HG03575 (cell line): ENCODE results near the gene EGFL6.
"Not testable (repeated sequence)": the region's sequence is repeated elsewhere in the genome, so short reads cannot be mapped to it uniquely, and the experiment has no call there.

ENCODE experiments used
- ATAC-seq: cut with Tn5 transposase; IDR thresholded peaks from one replicate; pipeline ENCODE4 v1.9.1; 2021; ENCODE audit not compliant: unreplicated experiment, insufficient number of reproducible peaks, low FRiP score; ENCODE audit errors: extremely low read depth

The EGFL6 gene

GRCh38 chrX:13648336-13648735 lies 78.9 kb downstream of the EGFL6 start:
- not testable (repeated sequence) for ATAC-seq

DNA sequence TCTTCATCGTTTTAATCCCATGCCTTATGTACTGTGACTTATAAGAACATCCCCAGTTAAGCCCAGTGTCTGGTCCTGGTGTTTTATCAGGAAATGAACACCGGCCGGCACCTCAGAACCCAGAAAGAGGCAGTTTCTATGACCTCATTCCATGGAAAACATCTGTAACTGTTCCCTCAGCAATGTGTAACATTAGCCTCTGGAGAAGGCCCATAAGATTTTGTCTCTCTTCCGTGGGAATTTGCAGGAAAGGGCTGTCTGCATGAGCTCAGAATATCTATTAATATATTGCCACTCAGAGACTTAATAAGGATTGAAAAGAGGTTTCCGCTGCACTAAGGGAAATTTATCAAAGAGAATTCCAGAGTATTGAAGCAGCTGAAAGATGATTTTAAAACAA lies 80.4 kb downstream of the EGFL6 start:
- ATAC-seq = no peak

DNA sequence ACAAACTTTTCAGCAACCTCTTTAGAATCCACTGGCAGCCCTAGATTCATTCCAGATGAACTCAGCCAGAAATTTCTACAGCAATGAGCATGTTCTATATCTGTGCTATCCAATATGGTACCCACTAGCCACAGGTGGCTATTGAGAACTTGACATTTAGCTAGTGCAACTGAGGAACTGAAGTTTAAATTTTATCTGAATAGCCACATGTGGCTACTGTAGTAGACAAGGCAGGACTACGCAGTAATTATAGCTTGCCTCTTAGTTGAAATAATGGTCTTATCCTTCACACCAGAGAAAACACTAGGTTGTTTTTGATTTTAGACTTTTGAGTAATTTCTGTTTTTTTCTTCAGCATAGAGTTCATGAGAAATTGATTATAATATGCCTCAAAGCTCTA lies 80.9 kb downstream of the EGFL6 start:
- no peak for ATAC-seq

GRCh38 chrX:13651150-13651549 lies 81.7 kb downstream of the EGFL6 start:
- ATAC-seq = no peak

DNA sequence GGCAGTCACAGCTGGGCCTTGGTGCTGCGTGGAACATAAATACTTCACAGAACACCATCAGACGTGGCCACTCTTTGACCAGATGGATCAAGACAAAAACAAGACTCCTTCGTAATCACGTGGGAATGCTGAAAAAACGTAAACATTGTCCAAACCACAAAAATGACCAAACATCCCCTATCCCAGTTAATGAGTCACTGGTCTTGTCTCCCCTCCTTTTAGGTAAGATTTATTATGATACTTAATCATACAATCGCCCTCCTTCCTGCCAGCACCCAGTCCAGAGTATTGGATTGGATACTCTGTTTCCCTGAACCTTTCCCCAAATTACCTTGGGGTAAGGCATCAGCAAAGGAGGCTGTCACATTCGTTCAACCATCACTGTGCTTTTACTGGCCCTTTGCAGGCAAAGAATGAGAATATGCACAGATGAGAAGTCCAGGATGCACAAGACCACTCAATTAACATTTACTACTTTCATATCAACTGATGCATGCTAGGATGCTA lies 82.9 kb downstream of the EGFL6 start:
- ATAC-seq = no peak

GRCh38 chrX:13652850-13653693 lies 83.7 kb downstream of the EGFL6 start, which contains the start of gene TCEANC:
TCEANC (plus strand) TSS chrX:13653141; CDS start chrX:13662509, 9,368 bp downstream.
- peak; percentile 77 for ATAC-seq

- ATAC-seq = no peak
These were observed 84.7 kb downstream of the EGFL6 start for GRCh38 chrX:13654116-13654515.

DNA sequence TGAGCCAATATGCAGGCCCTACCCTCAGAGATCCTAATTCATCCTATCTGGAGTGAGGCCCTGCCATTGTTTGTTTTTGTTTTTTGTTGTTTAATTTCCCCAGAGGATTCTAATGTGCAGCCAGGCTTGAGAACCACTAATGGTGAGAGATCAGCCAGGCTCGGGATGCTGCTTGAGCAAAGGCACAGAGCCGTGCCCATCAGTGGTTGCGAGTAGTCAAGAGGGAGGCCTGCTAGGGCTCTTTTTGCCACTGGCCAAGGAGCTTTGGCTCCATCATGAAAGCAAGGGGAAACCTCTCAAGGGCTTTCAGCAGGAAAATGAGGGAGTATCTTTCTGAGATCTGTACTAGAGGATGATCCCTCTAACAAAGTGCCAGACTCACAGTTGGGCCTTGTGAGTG lies 86.3 kb downstream of the EGFL6 start:
- ATAC-seq = no peak

GRCh38 chrX:13658602-13659001 lies 89.2 kb downstream of the EGFL6 start:
- ATAC-seq = no peak

DNA sequence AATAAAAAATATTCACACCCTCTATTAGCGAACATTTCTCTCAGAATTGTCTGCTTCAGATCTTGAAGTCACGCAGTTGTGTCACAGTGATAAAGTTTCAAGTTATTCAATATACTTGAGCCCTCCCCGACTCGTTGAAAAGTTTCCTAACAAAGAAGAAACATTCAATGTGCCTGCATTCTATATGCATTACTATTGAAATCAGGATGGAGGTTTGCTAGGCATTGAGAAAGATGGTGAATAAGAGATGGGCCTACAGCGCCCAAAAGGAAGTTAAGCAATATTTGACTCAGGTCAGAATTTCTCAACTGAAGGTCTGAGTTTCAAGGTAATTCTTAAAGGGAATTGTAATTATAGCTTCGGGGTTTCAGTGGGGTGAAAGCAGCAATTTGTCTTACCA lies 89.7 kb downstream of the EGFL6 start:
- ATAC-seq = no peak

- ATAC-seq = no peak
These were observed 92.4 kb downstream of the EGFL6 start for GRCh38 chrX:13661735-13662288.

DNA sequence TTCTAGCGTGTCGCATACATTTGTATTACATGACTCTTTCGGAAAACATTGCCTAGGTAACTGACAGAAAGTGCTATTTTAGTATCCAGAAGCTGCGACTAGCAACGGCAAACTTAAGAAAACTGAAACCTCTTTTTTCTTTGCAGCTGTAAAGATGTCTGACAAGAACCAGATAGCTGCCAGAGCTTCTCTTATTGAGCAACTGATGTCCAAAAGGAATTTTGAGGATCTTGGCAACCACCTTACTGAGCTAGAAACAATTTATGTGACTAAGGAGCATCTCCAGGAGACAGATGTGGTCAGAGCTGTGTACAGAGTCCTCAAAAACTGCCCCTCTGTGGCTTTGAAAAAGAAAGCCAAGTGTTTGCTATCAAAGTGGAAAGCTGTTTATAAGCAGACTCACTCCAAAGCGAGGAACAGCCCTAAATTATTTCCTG lies 93.0 kb downstream of the EGFL6 start:
- ATAC-seq = no peak

DNA sequence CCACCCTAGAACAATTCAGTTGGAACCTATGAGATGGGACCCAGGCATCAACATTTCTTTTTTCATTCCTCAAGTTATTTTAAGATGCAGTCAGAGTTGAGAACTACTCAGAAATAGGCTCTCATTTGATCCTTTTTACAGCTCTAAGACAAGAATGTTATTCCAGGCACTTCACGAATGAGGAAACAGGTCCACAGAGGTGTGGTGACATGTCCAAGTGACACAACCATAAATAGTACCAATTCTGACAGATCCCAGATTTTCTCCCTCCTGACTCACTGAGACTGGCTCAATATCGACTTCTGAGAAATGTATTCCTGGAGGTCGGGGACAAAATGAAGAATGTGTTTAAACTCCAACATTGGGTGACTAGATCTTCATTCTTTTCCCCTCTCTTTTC lies 94.6 kb downstream of the EGFL6 start:
- ATAC-seq = no peak

DNA sequence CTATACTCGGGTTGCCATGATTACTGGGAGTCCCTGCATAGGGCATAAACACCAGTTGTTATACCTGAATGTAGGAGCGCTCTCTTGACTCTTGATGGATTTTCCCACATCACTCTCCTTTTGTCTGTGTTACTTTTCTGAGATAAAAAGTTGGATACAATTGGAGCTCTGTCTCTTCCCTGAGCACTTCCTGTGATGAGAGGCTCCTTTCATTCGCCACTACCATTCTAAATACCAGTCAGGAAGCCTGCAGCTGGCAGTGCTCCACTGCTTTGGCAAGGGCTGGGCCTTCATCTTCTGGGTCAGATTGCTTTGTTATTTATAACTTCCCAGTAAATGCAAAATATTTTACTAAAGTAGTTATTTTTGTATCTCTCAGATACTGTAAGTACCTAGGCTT lies 97.4 kb downstream of the EGFL6 start:
- ATAC-seq = no peak

GRCh38 chrX:13667919-13668318 lies 98.5 kb downstream of the EGFL6 start:
- no peak for ATAC-seq

DNA sequence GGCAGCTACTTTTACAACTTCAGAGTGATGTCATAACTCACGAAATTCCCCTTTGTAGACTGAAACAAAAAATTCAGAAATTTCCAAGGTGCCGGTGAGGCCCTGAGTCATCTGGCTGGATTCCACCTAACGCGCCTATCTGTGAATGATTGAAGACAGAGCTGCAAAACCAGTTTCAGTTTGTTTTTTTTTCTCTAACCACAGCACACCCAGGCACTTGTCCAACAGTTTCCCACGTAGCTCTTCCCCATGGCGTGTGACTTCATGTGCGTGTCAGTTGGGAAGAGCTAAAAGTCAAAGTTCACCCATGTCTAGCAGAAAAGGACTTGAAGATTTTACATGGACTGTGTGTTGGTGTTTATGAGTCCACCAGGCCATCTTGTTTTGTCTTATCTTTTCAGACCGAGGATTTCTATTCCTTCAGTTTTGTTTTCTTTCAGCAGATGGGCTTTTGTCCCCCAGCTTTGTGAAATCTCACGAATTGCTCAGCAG lies 99.9 kb downstream of the EGFL6 start:
- ATAC-seq = no peak

GRCh38 chrX:13669755-13670154 lies 100.4 kb downstream of the EGFL6 start:
- not testable (repeated sequence) for ATAC-seq

- no peak for ATAC-seq
These were observed 100.8 kb downstream of the EGFL6 start for GRCh38 chrX:13670197-13670596.

DNA sequence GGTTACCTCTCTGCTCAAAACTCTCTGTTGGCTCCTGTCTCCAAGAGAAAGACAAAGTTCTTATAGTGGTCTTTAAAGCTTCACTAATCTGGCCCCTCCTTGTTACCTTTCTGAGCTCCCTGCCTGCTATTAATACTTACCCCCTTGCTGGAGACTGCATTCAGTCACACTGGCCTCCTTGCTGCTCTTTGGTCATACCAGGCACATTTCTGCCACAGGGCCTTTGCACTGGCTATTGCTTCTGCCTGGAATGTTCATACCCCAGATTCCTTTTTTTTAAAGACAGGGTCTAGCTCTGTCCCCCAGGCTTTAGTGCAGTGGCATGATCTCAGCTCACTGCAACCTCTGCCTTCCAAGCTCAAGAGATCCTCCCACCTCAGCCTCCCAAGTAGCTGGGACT lies 103.6 kb downstream of the EGFL6 start:
- no peak for ATAC-seq

DNA sequence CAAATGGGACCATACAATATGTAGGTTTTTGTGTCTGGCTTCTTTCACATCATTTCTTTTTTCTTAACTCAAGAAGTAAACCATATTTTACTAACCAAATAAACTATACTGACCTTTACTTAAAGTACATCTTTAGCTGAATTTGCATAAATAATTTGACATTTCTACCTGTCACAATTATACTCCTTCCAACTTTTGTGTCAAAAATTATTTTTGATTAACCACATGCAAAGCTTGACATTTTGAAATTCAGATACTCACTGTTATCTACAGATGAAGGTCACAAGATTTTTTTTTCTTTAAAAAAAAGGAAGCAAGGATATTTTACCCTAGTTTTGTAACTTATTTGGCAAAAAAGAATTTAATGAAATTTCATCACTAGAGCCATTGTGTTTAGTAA lies 107.5 kb downstream of the EGFL6 start:
- no peak for ATAC-seq
